ENCODE results near the gene CD47. TPM values are rescaled to one million over a fixed set of nuclear protein-coding genes. Genes with fewer than 3 reads are reported as not detected.

Gene CD47
- total RNA-seq, 1 donor from 2014 or later: 102 TPM

DNA sequence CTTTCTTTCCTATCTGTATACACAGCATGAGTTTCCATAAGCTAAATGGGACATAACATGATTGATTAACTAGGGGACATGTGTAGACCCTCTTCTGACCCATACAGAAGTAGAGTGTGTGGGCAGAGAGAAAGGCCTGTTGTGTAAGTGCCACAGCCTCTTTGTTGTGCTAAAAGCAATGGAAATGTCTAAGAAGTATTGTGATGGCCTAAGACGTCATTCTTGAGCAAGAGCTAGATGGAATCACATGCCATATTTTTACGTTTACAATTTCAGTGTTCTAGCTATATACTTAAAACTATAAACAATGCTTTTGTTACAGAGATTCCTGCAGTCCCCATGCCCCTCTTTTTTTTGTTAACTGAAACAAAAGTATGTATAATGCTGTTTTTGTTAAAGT, 61.9 kb downstream of the CD47 start:
- Histone ChIP-seq H3K36me3 (no peaks in the 10 kb centered on the region), H3F3A (ENCODE audit: low read depth) (no peaks in the 10 kb centered on the region), H3K9ac (no peak overlapping the region), H3K4me3 (no peak overlapping the region), H3K4me2 (no peak overlapping the region), H3K79me2 (ENCODE audit: low read depth) (no peaks in the 10 kb centered on the region), H4K20me1 (ENCODE audit: low read depth) (no peaks in the 10 kb centered on the region), H3K27ac (no peak overlapping the region), H3K4me1 (peaks cover 3% of the 10 kb centered on the region), H2AFZ (replicated peaks) (no peak overlapping the region), H3K27me3 (no peaks in the 10 kb centered on the region), H3K9me3 (ENCODE audit: low read depth) (no peaks in the 10 kb centered on the region)
- DNase-seq (ENCODE audit: low spot score): no peak
- H3K4me1 Mint-ChIP-seq: peaks cover 4% of the 10 kb centered on the region
- peaks cover 7% of the 10 kb centered on the region for H3K27me3 Mint-ChIP-seq (ENCODE audit: insufficient read depth, low read depth)
- no peaks in the 10 kb centered on the region for H3K36me3 Mint-ChIP-seq
- H3K9me3 Mint-ChIP-seq: peaks cover 10% of the 10 kb centered on the region
- no peak overlapping the region for H3K4me3 Mint-ChIP-seq
- no peak for TF ChIP-seq EZH2phosphoT487 (IDR thresholded peaks at IDR 0.05)
- no peak for TF ChIP-seq EZH2 (IDR thresholded peaks at IDR 0.05)
- no peak for TF ChIP-seq CTCF (IDR thresholded peaks at IDR 0.05)
- H3K27ac Mint-ChIP-seq: no peak overlapping the region

- Mint-ChIP-seq H3K4me1 (peaks cover 5% of the 10 kb centered on the region), H3K9me3 (peaks cover 10% of the 10 kb centered on the region), H3K27me3 (ENCODE audit: insufficient read depth, low read depth) (peaks cover 2% of the 10 kb centered on the region), H3K27ac (no peak overlapping the region), H3K4me3 (no peak overlapping the region), H3K36me3 (no peaks in the 10 kb centered on the region)
- Histone ChIP-seq H3K4me2 (no peak overlapping the region), H4K20me1 (ENCODE audit: low read depth) (no peaks in the 10 kb centered on the region), H3K36me3 (no peaks in the 10 kb centered on the region), H2AFZ (replicated peaks) (no peak overlapping the region), H3K9ac (no peak overlapping the region), H3K9me3 (ENCODE audit: low read depth) (no peaks in the 10 kb centered on the region), H3K79me2 (ENCODE audit: low read depth) (no peaks in the 10 kb centered on the region), H3K27me3 (no peaks in the 10 kb centered on the region), H3K4me1 (peaks cover 3% of the 10 kb centered on the region), H3K4me3 (no peak overlapping the region), H3K27ac (no peak overlapping the region), H3F3A (ENCODE audit: low read depth) (no peaks in the 10 kb centered on the region)
- no peak for DNase-seq (ENCODE audit: low spot score)
- TF ChIP-seq EZH2 (IDR thresholded peaks at IDR 0.05) (no peak), EZH2phosphoT487 (IDR thresholded peaks at IDR 0.05) (no peak), CTCF (IDR thresholded peaks at IDR 0.05) (no peak)
These were observed 65.7 kb downstream of the CD47 start for GRCh38 chr3:108025177-108025576.

GRCh38 chr3:108024146-108024850, 66.5 kb downstream of the CD47 start:
- Mint-ChIP-seq H3K27ac (no peak overlapping the region), H3K36me3 (no peaks in the 10 kb centered on the region), H3K9me3 (peaks cover 10% of the 10 kb centered on the region), H3K4me1 (peaks cover 5% of the 10 kb centered on the region), H3K27me3 (ENCODE audit: insufficient read depth, low read depth) (peaks cover 2% of the 10 kb centered on the region), H3K4me3 (no peak overlapping the region)
- H3K4me2 ChIP-seq: no peak overlapping the region
- TF ChIP-seq EZH2phosphoT487 (IDR thresholded peaks at IDR 0.05) (no peak), CTCF (IDR thresholded peaks at IDR 0.05) (no peak), EZH2 (IDR thresholded peaks at IDR 0.05) (no peak)
- H4K20me1 ChIP-seq (ENCODE audit: low read depth): no peaks in the 10 kb centered on the region
- no peaks in the 10 kb centered on the region for H3K36me3 ChIP-seq
- H3K4me1 ChIP-seq: peaks cover 3% of the 10 kb centered on the region
- H3K27me3 ChIP-seq: no peaks in the 10 kb centered on the region
- no peaks in the 10 kb centered on the region for H3K9me3 ChIP-seq (ENCODE audit: low read depth)
- no peak overlapping the region for H3K4me3 ChIP-seq
- DNase-seq (ENCODE audit: low spot score): no peak
- no peaks in the 10 kb centered on the region for H3F3A ChIP-seq (ENCODE audit: low read depth)
- no peak overlapping the region for H2AFZ ChIP-seq (replicated peaks)
- no peaks in the 10 kb centered on the region for H3K79me2 ChIP-seq (ENCODE audit: low read depth)
- no peak overlapping the region for H3K9ac ChIP-seq
- no peak overlapping the region for H3K27ac ChIP-seq
